Cortex of kidney (tissue), 1 donor: ENCODE data around the gene CSNK1A1.
A peak's percentile ranks its signal among the peaks of the same experiment; 100 is the strongest.
"Not testable (repeated sequence)": the region's sequence is repeated elsewhere in the genome, so short reads cannot be mapped to it uniquely, and the experiment has no call there.

ENCODE experiments used
- DNase-seq: peaks from one replicate; lab custom pipeline; 2025; lab: John Stamatoyannopoulos, UW

Gene CSNK1A1

GRCh38 chr5:149456597-149457392 lies 94.4 kb downstream of the CSNK1A1 start:
- DNase-seq = no peak

- no peak for DNase-seq
Measured at GRCh38 chr5:149455889-149456409, 95.3 kb downstream of the CSNK1A1 start.

DNA sequence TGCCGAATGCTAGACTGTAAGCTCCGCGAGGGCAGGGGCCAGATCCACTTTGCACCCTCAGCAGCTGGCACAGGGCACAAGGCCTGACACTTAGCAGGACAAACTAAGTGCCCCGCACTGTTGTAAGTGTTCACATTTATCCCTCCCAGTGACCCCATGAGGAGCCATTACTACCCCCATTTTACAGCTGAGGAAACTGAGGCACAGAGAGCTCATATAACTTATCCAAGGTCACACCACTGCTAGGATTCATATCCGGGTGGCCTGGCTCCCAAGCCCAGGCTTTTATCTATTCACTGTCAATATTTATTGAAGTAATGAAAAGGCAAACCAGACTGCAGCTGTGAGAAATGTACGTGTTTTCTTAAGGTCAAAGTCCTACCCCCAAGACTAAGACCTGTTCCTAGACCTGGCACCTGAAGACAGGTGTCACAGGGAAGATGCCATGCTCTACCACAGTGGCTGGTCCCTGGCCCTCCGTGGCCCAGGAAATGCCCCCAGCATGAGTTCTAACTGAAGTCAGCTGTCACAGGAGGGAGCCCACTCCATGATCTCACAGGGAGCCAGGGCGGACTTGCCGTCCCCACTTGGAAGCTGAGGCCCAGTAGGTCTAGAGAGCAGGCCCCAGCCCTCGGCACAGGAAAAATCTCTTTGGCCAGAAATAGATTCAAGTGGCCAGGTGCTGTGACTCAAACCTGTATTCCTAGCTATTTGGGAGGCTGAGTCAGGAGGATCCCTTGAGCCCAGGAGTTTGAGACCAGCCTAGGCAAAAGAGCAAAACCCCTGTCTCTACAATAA lies 97.4 kb downstream of the CSNK1A1 start:
- no peak for DNase-seq

GRCh38 chr5:149452665-149453617 lies 98.3 kb downstream of the CSNK1A1 start:
- no peak for DNase-seq

- DNase-seq = no peak
Measured at GRCh38 chr5:149452007-149452664, 99.1 kb downstream of the CSNK1A1 start.

DNA sequence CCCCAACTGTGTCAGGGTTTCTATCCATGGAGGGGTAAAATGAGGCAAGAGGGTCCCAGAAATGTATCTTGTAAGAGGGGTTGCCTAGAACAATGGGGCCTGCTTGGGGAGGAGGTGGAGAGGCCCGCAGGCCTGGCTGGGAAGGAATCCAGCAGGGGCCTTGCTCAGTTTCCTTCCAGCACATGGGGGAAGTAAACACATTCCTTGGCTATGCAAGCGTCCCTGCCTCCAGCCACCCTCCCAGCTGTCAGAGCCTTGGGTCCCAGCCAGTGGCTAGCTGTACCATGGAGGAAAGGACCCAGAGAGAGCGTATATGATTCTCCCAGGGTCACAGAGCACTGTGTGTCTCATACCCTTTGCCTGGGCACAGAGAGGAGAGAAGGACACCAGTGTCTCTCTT lies 101.0 kb downstream of the CSNK1A1 start:
- no peak for DNase-seq

DNA sequence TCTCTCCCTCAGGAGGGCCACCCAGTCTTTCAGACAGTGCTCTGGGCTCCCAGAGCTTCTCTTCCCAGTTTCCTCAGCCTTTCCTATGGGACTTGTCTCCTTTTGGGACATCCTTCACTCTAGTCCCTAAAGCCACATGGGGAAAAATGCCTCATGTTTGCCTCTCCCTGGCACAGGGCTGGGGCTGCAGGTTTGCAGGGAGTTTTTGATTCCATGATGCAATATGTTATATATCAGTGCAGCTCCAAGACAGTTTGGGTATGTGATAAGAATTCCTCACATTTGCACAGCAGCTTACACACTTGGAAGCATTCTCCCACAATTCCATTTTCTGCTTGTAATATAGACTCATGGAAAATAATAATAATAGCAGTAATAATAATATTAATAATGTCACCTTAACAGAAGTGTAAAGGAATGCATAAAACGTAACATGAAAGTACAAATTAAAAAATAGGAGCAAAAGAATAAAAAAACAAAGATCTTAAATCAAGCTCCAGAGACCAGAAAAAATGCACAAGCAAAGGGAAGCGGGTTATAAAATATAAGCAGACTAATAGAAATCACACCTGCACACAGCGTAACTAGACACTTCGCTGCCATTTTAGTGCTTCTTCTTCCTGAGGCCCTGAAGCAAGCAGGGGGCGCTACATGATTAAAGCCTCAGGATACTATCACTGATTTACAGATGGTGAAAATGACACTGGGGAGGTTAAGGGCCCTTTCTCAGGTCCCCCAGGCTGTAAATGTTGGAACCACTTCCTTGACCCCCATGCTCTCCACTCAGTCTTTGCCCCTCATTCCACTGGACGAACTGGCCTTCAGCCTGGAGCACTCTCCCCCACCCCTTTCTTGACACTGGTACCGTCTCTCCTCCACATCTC lies 102.2 kb downstream of the CSNK1A1 start:
- no peak for DNase-seq

- DNase-seq = no peak
Measured at GRCh38 chr5:149448431-149448830, 102.8 kb downstream of the CSNK1A1 start.

- DNase-seq = no peak
Measured at GRCh38 chr5:149447373-149448367, 103.6 kb downstream of the CSNK1A1 start.

- not testable (repeated sequence) for DNase-seq
Measured at GRCh38 chr5:149446794-149447193, 104.4 kb downstream of the CSNK1A1 start.

DNA sequence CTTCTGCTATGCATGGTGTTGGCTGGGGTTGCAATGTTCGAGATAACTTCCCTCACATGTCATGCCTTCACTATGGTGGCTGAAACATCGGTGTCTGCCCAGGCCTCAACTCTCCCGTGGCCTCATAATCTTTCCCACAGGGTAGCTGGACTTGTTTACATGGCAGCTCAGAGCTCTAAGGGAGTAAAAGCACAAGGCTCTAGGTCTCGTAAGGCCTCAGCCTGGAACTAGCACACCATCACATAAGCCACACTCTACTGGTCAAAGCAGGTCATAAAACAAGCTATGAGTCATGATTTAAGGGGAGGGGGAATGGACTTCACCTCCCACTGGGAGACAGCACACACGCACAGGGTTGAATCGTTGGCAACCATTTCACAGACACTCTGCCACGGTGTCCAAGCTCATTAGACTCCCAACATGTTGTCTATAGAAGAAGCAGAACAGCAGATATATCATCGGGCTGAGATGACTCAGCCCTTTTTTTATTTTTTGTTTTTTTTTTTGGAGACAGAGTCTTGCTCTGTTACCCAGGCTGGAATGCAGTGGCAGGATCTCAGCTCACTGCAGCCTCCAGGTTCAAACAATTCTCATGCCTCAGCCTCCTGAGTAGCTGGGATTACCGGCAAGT lies 105.4 kb downstream of the CSNK1A1 start:
- DNase-seq = no peak

DNA sequence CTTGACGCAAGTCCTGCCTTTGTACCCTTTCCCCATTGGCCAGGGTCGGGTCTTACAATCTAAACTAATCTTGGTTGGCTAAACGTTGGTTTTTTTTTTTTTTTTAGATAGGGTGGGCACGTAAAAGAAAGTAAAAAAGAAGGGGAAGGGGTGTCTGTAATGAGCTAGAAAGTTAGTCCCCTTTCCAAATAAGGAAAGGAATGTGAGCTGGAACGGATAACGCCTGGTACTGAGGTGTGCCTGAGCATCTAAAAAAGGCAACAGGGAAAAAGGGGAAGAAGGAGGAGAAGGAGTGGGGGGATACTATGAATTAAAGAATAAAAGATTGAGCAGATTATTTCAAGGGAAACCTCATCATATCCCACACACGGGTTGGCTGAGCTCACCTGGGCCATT lies 105.9 kb downstream of the CSNK1A1 start:
- no peak for DNase-seq

DNA sequence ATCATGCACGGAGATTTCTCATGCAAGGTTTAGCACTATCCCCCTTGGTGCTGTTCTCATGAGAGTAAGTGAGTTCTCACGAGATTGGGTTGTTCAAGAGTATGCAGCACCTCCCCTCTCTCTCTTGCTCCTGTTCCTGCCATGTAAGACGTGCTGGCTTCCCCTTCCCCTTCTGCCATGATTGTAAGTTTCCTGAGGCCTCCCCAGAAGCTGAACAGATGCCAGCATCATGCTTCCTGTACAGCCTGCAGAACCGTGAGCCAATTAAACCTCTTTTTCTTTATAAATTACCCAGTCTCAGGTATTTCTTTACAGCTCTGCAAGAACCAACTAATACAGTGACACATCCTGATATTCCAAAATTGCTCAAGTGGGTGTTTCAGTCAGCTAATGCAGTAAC lies 106.8 kb downstream of the CSNK1A1 start:
- DNase-seq = not testable (repeated sequence)

DNA sequence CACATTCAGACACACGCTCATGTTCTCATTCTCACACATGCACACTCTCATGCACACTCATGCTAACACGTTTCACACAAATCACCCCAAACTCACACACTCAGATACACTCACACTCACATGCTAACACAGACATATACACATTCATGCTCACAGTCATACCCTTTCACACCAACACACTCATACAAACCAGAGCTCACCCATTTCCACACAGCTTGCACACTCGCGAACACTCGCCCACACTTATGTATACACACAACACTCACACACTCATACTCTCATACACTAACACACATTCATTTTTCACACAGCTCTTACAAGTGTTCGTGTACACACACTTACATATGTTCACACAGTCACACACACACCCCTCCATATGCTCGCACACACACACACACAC lies 108.0 kb downstream of the CSNK1A1 start:
- no peak for DNase-seq

DNA sequence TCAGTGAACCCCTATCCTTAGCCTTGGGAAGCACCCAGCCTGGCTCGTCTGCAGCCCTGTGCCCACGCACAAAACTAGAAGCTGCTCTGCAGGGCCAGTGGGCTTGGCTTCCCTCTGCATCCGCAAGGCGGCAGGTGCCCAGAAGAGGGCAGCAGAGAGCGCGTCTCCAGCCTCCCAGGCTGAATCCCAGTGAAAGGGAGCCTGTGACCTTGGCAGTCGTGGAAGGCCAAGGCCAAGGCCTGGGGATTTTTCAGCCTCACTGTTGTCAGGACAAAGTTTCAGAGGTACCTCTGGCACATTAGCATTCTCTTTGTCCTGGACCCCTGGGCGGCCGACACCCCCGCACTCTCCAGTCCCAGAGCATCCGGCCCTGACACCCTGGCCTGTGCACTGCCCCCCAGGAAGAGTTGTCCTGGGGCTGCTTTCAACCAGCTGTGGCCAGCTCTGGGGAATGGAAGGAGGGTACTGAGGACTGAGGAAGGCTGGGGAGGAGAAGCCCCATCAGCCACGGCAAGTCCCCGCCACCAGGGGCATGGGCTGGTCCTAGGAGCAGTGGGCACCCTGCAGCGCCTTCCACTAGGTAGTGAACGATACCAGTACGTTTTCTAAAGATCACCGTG lies 108.6 kb downstream of the CSNK1A1 start:
- peak; percentile 63 for DNase-seq
